A549 (cell line): ENCODE results near the gene PYGB. TPM values are rescaled to one million over a fixed set of nuclear protein-coding genes. Genes with fewer than 3 reads are reported as not detected.

ENCODE experiments used
- ATAC-seq, 2 experiments: fragments of 200-7000 bp in 1 of 2; fragments of >200 bp in 1 of 2; cut with Nextera tagmentation in 1 of 2; cut with Tn5 transposase in 1 of 2; 3 replicates each; pipeline versions ENCODE4 v1.8.0 to v1.9.1; 2018 to 2020; ENCODE audit warnings: mild to moderate bottlenecking in 1 of 2, moderate library complexity in 1 of 2
- CTCF ChIA-PET: fragments of 300-600 bp; sonication (Branson Sonifier 250); formaldehyde crosslinking; extraction: SDS; loops from one replicate; lab custom pipeline; 2021; ENCODE audit warnings: antibody characterized with exemption, inconsistent platforms; lab: Yijun Ruan, JAX
- POLR2A ChIA-PET: fragments of 350-600 bp; formaldehyde crosslinking; extraction: SDS; loops from one replicate; lab custom pipeline; 2021; ENCODE audit warnings: antibody characterized with exemption, inconsistent platforms; lab: Yijun Ruan, JAX
- DNase-seq, 2 experiments: peaks; one replicate each; pipeline versions ENCODE4 v3.0.0 to v3.0.0-alpha.2; 2011 to 2016; ENCODE audit warnings: low read depth in 1 of 2, low spot score in 1 of 2
- FAIRE-seq: peaks from 2 replicates; lab custom pipeline; 2011; peaks lifted over from hg19 to GRCh38; lab: Jason Lieb, UNC
- H3K27ac ChIP-seq, 2 experiments: fragments of >200 bp; sonication (Bioruptor Twin); formaldehyde crosslinking; 3 replicates each; pipeline ENCODE4 v1.5.1; 2016 to 2017
- H3K4me1 ChIP-seq: fragments of >200 bp; sonication (Bioruptor Twin); formaldehyde crosslinking; 3 replicates; pipeline ENCODE4 v1.6.1; 2016
- H3K4me2 ChIP-seq: fragments of >200 bp; sonication (Bioruptor Twin); formaldehyde crosslinking; 3 replicates; pipeline ENCODE4 v1.6.1; 2016
- H3K4me3 ChIP-seq: fragments of >200 bp; sonication (Bioruptor Twin); formaldehyde crosslinking; 3 replicates; pipeline ENCODE4 v1.5.1; 2016
- H3K9me3 ChIP-seq: fragments of >200 bp; sonication (Bioruptor Twin); formaldehyde crosslinking; 3 replicates; pipeline ENCODE4 v1.6.1; 2016
- BHLHE40 ChIP-seq: IDR thresholded peaks from 2 replicates; pipeline ENCODE4 v1.6.1; 2012; ENCODE audit warnings: low read depth, low read length, inconsistent platforms
- CBX2 ChIP-seq: fragments of 200-600 bp; sonication (generic); IDR thresholded peaks from 2 replicates; pipeline ENCODE4 v1.6.1; 2016; ENCODE audit warnings: low read depth, mild to moderate bottlenecking, borderline replicate concordance
- CEBPB ChIP-seq, 2 experiments: fragments of >200 bp in 1 of 2; sonication (Bioruptor Twin) in 1 of 2; formaldehyde crosslinking in 1 of 2; IDR thresholded peaks; 2 replicates each; pipeline ENCODE4 v1.6.1; 2012 to 2016
- EHF ChIP-seq: fragments of 250-450 bp; sonication (Bioruptor Pico); IDR thresholded peaks from 2 replicates; pipeline ENCODE4 v1.5.0; 2020; ENCODE audit warnings: mild to moderate bottlenecking
- ESRRA ChIP-seq: fragments of 150-350 bp; IDR thresholded peaks from 2 replicates; pipeline ENCODE4 v1.6.1; 2014; ENCODE audit warnings: mild to moderate bottlenecking, low read length, borderline replicate concordance
- HEYL ChIP-seq: fragments of 250-450 bp; sonication (Bioruptor Pico); IDR thresholded peaks from 2 replicates; pipeline ENCODE4 v1.8.0; 2021; ENCODE audit warnings: mild to moderate bottlenecking, moderate library complexity
- JUN ChIP-seq, 2 experiments: fragments of >200 bp; sonication (Bioruptor Twin); formaldehyde crosslinking; IDR thresholded peaks; 2 replicates in 1 of 2; 3 replicates in 1 of 2; pipeline ENCODE4 v1.6.1; 2016 to 2017
- KDM1A ChIP-seq: fragments of 200-600 bp; sonication (generic); IDR thresholded peaks from 2 replicates; pipeline ENCODE4 v1.6.1; 2016; ENCODE audit warnings: low read depth, mild to moderate bottlenecking
- KDM5A ChIP-seq: fragments of 200-600 bp; sonication (generic); IDR thresholded peaks from 2 replicates; pipeline ENCODE4 v1.6.1; 2016; ENCODE audit warnings: antibody characterized with exemption, mild to moderate bottlenecking
- MAFK ChIP-seq: fragments of 450-650 bp; IDR thresholded peaks from 2 replicates; pipeline ENCODE4 v1.6.1; 2014; ENCODE audit not compliant: partially characterized antibody
- NFE2L2 ChIP-seq: fragments of 150-350 bp; conservative IDR thresholded peaks from 2 replicates; pipeline ENCODE4 v1.6.1; 2014; ENCODE audit warnings: low read length
- PHF8 ChIP-seq: fragments of 200-600 bp; sonication (generic); IDR thresholded peaks from 2 replicates; pipeline ENCODE4 v1.6.1; 2016; ENCODE audit warnings: low read depth, mild to moderate bottlenecking, antibody characterized with exemption, moderate library complexity, borderline replicate concordance
- POLR2AphosphoS2 ChIP-seq: conservative IDR thresholded peaks from 2 replicates; pipeline ENCODE4 v1.6.1; 2012; ENCODE audit warnings: low read length, improper control_type of control experiment, inconsistent platforms
- RAD21 ChIP-seq, 2 experiments: fragments of >200 bp in 1 of 2; sonication (Bioruptor Twin) in 1 of 2; formaldehyde crosslinking in 1 of 2; IDR thresholded peaks in 1 of 2; conservative IDR thresholded peaks in 1 of 2; 2 replicates in 1 of 2; 3 replicates in 1 of 2; pipeline ENCODE4 v1.6.1; 2012 to 2018; ENCODE audit warnings: inconsistent platforms in 1 of 2
- RARB ChIP-seq: fragments of 250-450 bp; sonication (Bioruptor Pico); IDR thresholded peaks from 2 replicates; pipeline ENCODE4 v1.8.0; 2021; ENCODE audit warnings: mild to moderate bottlenecking, moderate library complexity
- ZC3H11A ChIP-seq: fragments of 450-650 bp; IDR thresholded peaks from 2 replicates; pipeline ENCODE4 v1.6.1; 2014; ENCODE audit warnings: antibody characterized with exemption, mild to moderate bottlenecking
- WGBS: methylation state at CpG from one replicate; pipeline ENCODE4 v1.1.6; 2017; ENCODE audit errors: missing lambda C conversion rate; 5-methylcytosine and 5-hydroxymethylcytosine counted together
- polyA plus RNA-seq, 4 experiments: library from polyadenylated mRNA; depleted of rRNA in 3 of 4; stranded (reverse); fragments of >200 nt; fragmentation: RNase III in 1 of 4; extraction: RNeasy Plus Mini Kit Qiagen cat#74134 plus additional on column Dnase treatment in 1 of 4; gene quantifications; 2 replicates in 3 of 4; 3 replicates in 1 of 4; pipeline ENCODE4 v1.2.3, GENCODE V29; 2011 to 2017

The PYGB gene
- polyA plus RNA-seq, 2 of the 4 experiments (the other 2 are of a cell fraction): 93.2 to 100 TPM

GRCh38 chr20:25297141-25297905, 49.4 kb downstream of the PYGB start:
- TF ChIP-seq POLR2AphosphoS2: peak; percentile 57
- TF ChIP-seq CEBPB (IDR thresholded peaks at IDR 0.05): no peak
- 86% methylated on average over 10 of the region's 10 CpGs for WGBS
- H3K9me3 ChIP-seq: no peaks in the 10 kb centered on the region
- FAIRE-seq (no peak), ATAC-seq (no peak), DNase-seq (no peak)
- POLR2A ChIA-PET: interaction anchor here (3.6 kb wide), 1 partner anchor 12 kb away, joined by 21 read pairs; no protein-coding TSS in a partner anchor
- peak overlapping the region; percentile 19 to 79; a peak in 5 of 6 replicates for H3K27ac ChIP-seq
- peaks cover 70% of the 10 kb centered on the region for H3K4me1 ChIP-seq
- no peak overlapping the region for H3K4me3 ChIP-seq
- H3K4me2 ChIP-seq: peak overlapping the region; percentile 9; the same call in 2 of the 3 replicates
- CTCF ChIA-PET: interaction anchor here (0.9 to 5.4 kb wide), 11 partner anchors 10 to 302 kb away, joined by 3 to 135 read pairs (median 14); partner anchors contain the start of gene PYGB

GRCh38 chr20:25299806-25300205, 51.9 kb downstream of the PYGB start:
- TF ChIP-seq KDM5A: no peak
- no peak for TF ChIP-seq ESRRA
- TF ChIP-seq NFE2L2: no peak
- no peak for TF ChIP-seq CBX2
- no peak for TF ChIP-seq HEYL (CRISPR knock-in tag)
- TF ChIP-seq BHLHE40: no peak
- no peak for TF ChIP-seq RAD21 (conservative IDR thresholded peaks at IDR 0.05 in 1 of 2, IDR thresholded peaks at IDR 0.05 in 1 of 2)
- no peak for TF ChIP-seq RARB (CRISPR knock-in tag)
- TF ChIP-seq ZC3H11A: no peak
- no peak for TF ChIP-seq PHF8
- no peak for TF ChIP-seq MAFK
- no peak for TF ChIP-seq EHF (CRISPR knock-in tag)
- no peak for TF ChIP-seq KDM1A
- ChIA-PET CTCF (interaction anchor here (0.8 to 5.4 kb wide), 17 partner anchors 9 to 306 kb away, joined by 3 to 72 read pairs (median 4); partner anchors contain the start of genes ABHD12 and PYGB), POLR2A (interaction anchor here (0.7 to 3.6 kb wide), 6 partner anchors 10 to 105 kb away, joined by 3 to 21 read pairs (median 4); partner anchors contain the start of gene ABHD12)
- H3K4me2 ChIP-seq: peak overlapping the region; percentile 3; the same call in 2 of the 3 replicates
- 70% methylated on average over 9 of the region's 9 CpGs for WGBS
- H3K9me3 ChIP-seq: no peaks in the 10 kb centered on the region
- peaks cover 61% of the 10 kb centered on the region for H3K4me1 ChIP-seq
- ATAC-seq (peak in 1 of 2 experiments; percentile 9; a peak in 2 of 6 replicates), DNase-seq (no peak), FAIRE-seq (no peak)
- H3K4me3 ChIP-seq: no peak overlapping the region
- H3K27ac ChIP-seq: peak overlapping the region; percentile 53 to 72

- peak; percentile 28 for FAIRE-seq
- peak; percentile 16 to 35; a peak in 4 of 6 replicates for ATAC-seq
- DNase-seq: no peak
- TF ChIP-seq CEBPB (IDR thresholded peaks at IDR 0.05) (no peak), POLR2AphosphoS2 (0 out of 2 replicates have a peak, but pooled peaks have one; percentile 10), JUN (IDR thresholded peaks at IDR 0.05) (0 out of 5 replicates have a peak, but pooled peaks of 1 of the 2 experiments have one; percentile 9)
- Histone ChIP-seq H3K4me2 (no peak overlapping the region), H3K27ac (peak overlapping the region; percentile 53 to 72; a peak in 5 of 6 replicates), H3K4me3 (no peak overlapping the region), H3K9me3 (no peaks in the 10 kb centered on the region), H3K4me1 (peaks cover 56% of the 10 kb centered on the region)
- 71% methylated on average over 10 of the region's 13 CpGs for WGBS
- CTCF ChIA-PET: interaction anchor here (0.6 to 5.4 kb wide), 18 partner anchors 8 to 306 kb away, joined by 3 to 72 read pairs (median 3); partner anchors contain the start of gene PYGB
- POLR2A ChIA-PET: interaction anchor here (0.7 to 3.6 kb wide), 6 partner anchors 9 to 106 kb away, joined by 3 to 21 read pairs (median 4); no protein-coding TSS in a partner anchor
Observed at GRCh38 chr20:25300496-25301170, 52.7 kb downstream of the PYGB start.
